ENCODE results near the gene BICD2. TPM values are rescaled to one million over a fixed set of nuclear protein-coding genes. Genes with fewer than 3 reads are reported as not detected.
"Not testable (repeated sequence)": the region's sequence is repeated elsewhere in the genome, so short reads cannot be mapped to it uniquely, and the experiment has no call there.

BICD2 gene
- total RNA-seq, 1 donor from 2014 or later: 37.3 TPM

DNA sequence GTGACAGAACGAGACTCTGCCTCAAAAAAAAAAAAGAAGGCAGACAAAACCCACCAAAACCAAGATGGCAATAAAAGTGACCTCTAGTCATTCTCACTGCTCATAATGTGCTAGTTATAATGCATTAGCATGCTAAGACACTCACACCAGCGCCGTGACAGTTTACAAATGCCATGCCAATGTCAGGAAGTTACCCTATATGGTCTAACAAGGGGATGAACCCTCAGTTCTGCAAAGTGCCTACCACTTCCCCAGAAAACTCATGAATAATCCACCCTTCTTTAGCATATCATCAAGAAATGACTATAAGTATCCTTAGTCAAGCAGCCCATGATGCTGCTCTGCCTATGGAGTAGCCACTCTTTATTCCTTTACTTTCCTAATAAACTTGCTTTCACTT is 4.7 kb upstream of the BICD2 start:
- intact Hi-C loops (cut with micrococcal nuclease): no loop called here
- H3K27me3 ChIP-seq (ENCODE audit: low read depth): no peaks in the 10 kb centered on the region
- peak overlapping the region; percentile 41 for H3K27ac ChIP-seq (replicated peaks)
- H3K36me3 ChIP-seq: no peaks in the 10 kb centered on the region
- H3K4me1 ChIP-seq: peaks cover 45% of the 10 kb centered on the region
- TF ChIP-seq, protein P1, sequence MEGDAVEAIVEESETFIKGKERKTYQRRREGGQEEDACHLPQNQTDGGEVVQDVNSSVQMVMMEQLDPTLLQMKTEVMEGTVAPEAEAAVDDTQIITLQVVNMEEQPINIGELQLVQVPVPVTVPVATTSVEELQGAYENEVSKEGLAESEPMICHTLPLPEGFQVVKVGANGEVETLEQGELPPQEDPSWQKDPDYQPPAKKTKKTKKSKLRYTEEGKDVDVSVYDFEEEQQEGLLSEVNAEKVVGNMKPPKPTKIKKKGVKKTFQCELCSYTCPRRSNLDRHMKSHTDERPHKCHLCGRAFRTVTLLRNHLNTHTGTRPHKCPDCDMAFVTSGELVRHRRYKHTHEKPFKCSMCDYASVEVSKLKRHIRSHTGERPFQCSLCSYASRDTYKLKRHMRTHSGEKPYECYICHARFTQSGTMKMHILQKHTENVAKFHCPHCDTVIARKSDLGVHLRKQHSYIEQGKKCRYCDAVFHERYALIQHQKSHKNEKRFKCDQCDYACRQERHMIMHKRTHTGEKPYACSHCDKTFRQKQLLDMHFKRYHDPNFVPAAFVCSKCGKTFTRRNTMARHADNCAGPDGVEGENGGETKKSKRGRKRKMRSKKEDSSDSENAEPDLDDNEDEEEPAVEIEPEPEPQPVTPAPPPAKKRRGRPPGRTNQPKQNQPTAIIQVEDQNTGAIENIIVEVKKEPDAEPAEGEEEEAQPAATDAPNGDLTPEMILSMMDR (IDR thresholded peaks at IDR 0.05; ENCODE audit: borderline replicate concordance): no peak
- H3K9me3 ChIP-seq (replicated peaks): no peaks in the 10 kb centered on the region
- no peak for DNase-seq
- no peak overlapping the region for H3K4me3 ChIP-seq

DNA sequence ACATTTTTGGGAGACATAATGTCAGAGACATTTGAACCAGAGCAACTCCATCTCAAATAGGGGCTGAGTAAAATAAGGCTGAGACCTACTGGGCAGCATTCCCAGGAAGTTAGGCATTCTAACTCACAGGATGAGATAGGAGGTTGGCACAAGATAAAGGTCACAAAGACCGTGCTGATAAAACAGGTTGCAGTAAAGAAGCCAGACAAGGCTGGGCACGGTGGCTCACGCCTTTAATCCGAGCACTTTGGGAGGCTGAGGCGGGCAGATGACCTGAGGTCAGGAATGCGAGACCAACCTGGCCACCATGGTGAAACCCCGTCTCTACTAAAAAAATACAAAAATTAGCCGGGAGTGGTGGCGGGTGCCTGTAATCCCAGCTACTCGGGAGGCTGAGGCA is 4.2 kb upstream of the BICD2 start:
- Histone ChIP-seq H3K4me1 (peaks cover 50% of the 10 kb centered on the region), H3K27ac (replicated peaks) (peak overlapping the region; percentile 41)
- intact Hi-C loops (cut with micrococcal nuclease); H3K4me3 ChIP-seq; DNase-seq; H3K36me3 ChIP-seq; H3K9me3 ChIP-seq (replicated peaks); H3K27me3 ChIP-seq (ENCODE audit: low read depth): not testable (repeated sequence)

DNA sequence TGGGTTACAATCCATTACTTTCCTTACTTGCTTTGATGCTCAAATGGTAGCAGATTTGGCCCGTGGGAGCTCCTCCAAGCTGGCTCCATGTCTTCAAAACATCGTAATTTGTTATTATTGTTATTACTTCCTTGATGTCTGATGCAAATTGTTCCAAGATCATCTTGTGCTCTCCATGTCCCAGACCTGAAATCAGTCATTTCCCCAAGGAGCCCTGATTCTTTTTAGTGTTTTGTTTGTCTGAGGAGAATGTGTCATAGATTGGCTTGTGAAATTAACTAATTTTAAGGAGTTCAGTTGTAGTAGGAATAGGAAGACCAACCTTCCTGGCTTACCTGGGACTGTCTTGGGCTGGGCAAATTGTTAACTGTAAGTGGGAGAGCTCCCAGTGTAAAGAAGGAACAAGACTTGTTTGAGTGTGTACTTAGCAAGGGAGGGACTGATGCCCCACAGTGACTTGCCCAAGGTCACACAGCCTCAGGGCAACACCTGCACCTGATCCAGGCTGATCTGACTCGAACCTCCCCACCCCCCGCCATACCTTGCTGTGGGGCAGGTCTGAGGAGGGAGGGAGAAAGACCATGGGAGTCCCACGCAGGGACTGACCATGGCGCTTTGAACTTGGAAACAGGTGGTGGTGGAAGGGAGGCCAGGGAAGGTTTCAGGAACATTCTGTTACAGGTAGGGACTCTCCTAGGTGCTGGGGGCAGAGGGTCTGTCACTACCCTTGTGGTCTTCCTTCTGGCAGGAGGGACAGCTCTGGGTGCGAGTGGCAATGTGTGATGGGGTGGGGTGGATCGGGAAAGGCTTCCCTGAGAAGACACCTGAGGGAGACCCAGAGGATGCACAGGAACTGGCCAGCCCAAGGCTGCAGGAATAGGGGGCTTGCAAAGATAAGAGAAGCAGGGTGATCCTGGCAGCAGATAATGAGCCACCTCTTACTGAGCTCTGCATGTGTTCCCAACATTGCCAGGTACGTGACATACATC is 2.7 kb upstream of the BICD2 start:
- Histone ChIP-seq H3K27me3 (ENCODE audit: low read depth) (no peaks in the 10 kb centered on the region), H3K9me3 (replicated peaks) (no peaks in the 10 kb centered on the region), H3K27ac (replicated peaks) (no peak overlapping the region), H3K36me3 (no peaks in the 10 kb centered on the region), H3K4me3 (no peak overlapping the region), H3K4me1 (peaks cover 64% of the 10 kb centered on the region)
- intact Hi-C loops (cut with micrococcal nuclease): no loop called here
- TF ChIP-seq, protein P1 (IDR thresholded peaks at IDR 0.05; ENCODE audit: borderline replicate concordance): no peak
- DNase-seq: no peak

DNA sequence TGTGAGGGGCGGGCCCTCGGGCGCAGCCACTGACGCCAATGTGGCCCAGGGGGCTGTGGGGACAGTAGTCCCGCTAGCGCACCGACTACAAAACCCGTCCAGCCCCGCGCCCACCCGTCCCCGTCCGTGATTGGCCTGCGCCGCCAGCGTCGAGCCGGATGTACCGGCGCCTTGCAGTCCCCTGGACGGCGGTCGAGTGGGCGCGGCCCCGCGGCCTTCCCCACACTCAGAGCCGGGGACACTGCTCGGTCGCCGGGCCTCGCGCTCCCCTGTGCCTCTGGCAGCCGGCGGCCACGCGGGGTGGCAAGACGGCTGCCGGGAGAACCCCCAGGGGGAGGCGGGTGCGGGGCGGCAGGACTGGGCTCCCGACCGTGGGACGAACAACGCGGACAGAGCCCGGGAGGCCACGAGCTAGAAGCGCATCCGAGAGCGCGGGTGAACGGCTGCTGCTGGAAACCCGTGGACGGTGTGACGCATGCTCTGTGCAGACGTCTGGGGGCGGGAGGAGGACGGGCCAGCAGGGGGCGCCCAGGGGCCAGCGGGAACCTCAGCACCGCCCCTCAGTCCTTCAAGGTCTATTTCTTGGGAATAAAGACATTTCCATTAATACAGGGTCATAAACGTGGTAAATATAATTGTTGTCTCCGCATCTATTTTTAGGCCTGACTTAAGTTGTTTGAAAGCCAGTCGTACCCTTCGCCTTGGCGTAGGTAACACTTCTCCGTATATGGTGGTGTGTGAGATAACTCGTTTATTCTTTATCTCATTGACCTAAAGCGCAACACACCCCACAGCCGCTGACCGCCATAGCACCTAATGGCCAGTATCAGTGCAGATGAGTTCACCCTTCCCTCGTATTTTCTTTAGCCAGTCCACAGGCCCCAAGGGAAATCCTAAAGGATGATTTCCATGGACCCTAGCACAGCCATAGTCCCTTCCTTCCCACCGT is 629 bp upstream of the BICD2 start:
- Histone ChIP-seq H3K36me3 (no peaks in the 10 kb centered on the region), H3K9me3 (replicated peaks) (no peaks in the 10 kb centered on the region), H3K4me1 (peaks cover 78% of the 10 kb centered on the region), H3K4me3 (peak overlapping the region; percentile 95), H3K27me3 (ENCODE audit: low read depth) (no peaks in the 10 kb centered on the region), H3K27ac (replicated peaks) (peak overlapping the region; percentile 100)
- intact Hi-C loops (cut with micrococcal nuclease): no loop called here
- peak; percentile 99 for DNase-seq
- TF ChIP-seq, protein P1 (IDR thresholded peaks at IDR 0.05; ENCODE audit: borderline replicate concordance): peak; percentile 96

DNA sequence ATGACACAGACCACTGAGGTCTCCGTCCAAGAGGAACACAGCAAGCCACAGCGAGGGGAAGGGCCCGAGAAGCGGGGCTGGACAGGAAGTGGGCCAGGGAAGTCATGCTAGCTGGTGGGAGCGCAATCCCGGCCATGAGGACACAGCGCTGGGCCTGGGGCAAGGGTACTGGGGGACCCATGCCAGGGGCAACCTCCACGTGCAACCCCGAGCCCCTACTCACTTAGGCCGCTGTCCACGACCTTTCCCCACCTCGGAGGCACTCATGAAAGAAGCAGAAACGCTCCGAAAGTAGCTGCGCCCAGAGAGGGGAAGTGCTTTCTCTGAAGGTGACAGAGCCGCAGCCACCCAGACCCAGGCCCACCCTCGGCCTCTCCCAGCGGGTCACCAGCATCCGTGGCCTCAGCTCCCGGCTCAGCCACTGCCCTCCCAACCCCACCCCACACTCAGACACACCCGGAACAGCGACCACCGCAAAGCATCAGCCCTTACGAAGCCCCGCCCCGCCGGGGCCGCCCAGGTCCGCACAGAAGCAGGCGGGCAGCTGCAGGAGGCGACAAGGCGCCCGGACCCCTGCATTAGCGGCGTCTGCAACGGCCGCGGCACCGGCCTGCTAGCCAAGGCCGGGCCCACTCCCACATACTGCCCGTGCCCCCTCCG is 782 bp downstream of the BICD2 start:
- DNase-seq: peak; percentile 42
- peak overlapping the region; percentile 95 for H3K4me3 ChIP-seq
- H3K36me3 ChIP-seq: no peaks in the 10 kb centered on the region
- H3K27me3 ChIP-seq (ENCODE audit: low read depth): no peaks in the 10 kb centered on the region
- intact Hi-C loops (cut with micrococcal nuclease): no loop called here
- H3K9me3 ChIP-seq (replicated peaks): no peaks in the 10 kb centered on the region
- H3K4me1 ChIP-seq: peaks cover 77% of the 10 kb centered on the region
- peak overlapping the region; percentile 100 for H3K27ac ChIP-seq (replicated peaks)
- TF ChIP-seq, protein P1 (IDR thresholded peaks at IDR 0.05; ENCODE audit: borderline replicate concordance): no peak

Data from left ventricle myocardium inferior (tissue), 1 donor.